Glutamatergic neuron (in vitro differentiated cells): ENCODE data around the gene CRCP. TPM values are rescaled to one million over a fixed set of nuclear protein-coding genes. Genes with fewer than 3 reads are reported as not detected.

ENCODE experiments used
- DNase-seq: peaks from one replicate; pipeline ENCODE4 v3.0.0; 2022
- H3K27ac Mint-ChIP-seq: one replicate; pipeline ENCODE4 v1.8.0; 2020; ENCODE audit warnings: mild to moderate bottlenecking, mixed read lengths, inconsistent platforms; ENCODE audit not compliant: unreplicated experiment
- H3K27me3 Mint-ChIP-seq: one replicate; pipeline ENCODE4 v1.8.0; 2020; ENCODE audit warnings: mild to moderate bottlenecking, moderate library complexity, mixed read lengths, inconsistent platforms; ENCODE audit not compliant: unreplicated experiment
- H3K36me3 Mint-ChIP-seq: one replicate; pipeline ENCODE4 v1.8.0; 2020; ENCODE audit warnings: mild to moderate bottlenecking, mixed read lengths, inconsistent platforms; ENCODE audit not compliant: unreplicated experiment
- H3K4me1 Mint-ChIP-seq: one replicate; pipeline ENCODE4 v1.8.0; 2020; ENCODE audit warnings: mild to moderate bottlenecking, low read depth, mixed read lengths, inconsistent platforms; ENCODE audit not compliant: unreplicated experiment
- H3K4me3 Mint-ChIP-seq: one replicate; pipeline ENCODE4 v1.8.0; 2020; ENCODE audit warnings: mild to moderate bottlenecking, mixed read lengths, inconsistent platforms; ENCODE audit not compliant: unreplicated experiment
- H3K9me3 Mint-ChIP-seq: one replicate; pipeline ENCODE4 v1.8.0; 2020; ENCODE audit warnings: mild to moderate bottlenecking, moderate library complexity, mixed read lengths, inconsistent platforms; ENCODE audit not compliant: unreplicated experiment
- total RNA-seq: library from RNA; stranded (reverse); fragmentation: NEBNext Ultra II Directional; extraction: Animal tissue kit (Norgen Biotek cat#: 25700); gene quantifications from one replicate; pipeline ENCODE4 v1.2.1, GENCODE V29; 2021; ENCODE audit not compliant: unreplicated experiment
- TF ChIP-seq, protein P1 (sequence below): fragments of 200-600 bp; sonication (generic); IDR thresholded peaks from one replicate; pipeline ENCODE4 v1.5.0; 2021; ENCODE audit not compliant: partially characterized antibody, unreplicated experiment

Gene CRCP
- total RNA-seq, 1 donor from 2014 or later: 29.1 TPM

DNA sequence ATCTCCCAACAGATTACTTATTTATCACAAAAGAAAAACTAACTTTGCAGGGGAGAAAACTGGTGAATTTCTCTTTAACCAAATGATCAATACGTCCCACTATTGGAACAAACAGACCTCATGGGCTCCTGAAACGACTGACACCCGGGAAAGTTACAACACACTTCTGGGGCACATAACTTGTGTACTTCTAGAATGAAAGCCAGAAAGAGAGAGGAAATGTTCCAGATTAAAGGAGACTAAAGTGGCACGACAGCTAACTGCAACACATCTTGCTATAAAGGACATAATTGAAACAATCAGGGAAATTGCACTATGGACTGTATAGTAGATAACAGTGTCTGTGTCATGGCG, 75.8 kb downstream of the CRCP start:
- Mint-ChIP-seq H3K9me3 (no peaks in the 10 kb centered on the region), H3K4me3 (no peak overlapping the region), H3K27me3 (peaks cover 2% of the 10 kb centered on the region), H3K4me1 (no peaks in the 10 kb centered on the region), H3K27ac (no peak overlapping the region), H3K36me3 (no peaks in the 10 kb centered on the region)
- TF ChIP-seq, protein P1, sequence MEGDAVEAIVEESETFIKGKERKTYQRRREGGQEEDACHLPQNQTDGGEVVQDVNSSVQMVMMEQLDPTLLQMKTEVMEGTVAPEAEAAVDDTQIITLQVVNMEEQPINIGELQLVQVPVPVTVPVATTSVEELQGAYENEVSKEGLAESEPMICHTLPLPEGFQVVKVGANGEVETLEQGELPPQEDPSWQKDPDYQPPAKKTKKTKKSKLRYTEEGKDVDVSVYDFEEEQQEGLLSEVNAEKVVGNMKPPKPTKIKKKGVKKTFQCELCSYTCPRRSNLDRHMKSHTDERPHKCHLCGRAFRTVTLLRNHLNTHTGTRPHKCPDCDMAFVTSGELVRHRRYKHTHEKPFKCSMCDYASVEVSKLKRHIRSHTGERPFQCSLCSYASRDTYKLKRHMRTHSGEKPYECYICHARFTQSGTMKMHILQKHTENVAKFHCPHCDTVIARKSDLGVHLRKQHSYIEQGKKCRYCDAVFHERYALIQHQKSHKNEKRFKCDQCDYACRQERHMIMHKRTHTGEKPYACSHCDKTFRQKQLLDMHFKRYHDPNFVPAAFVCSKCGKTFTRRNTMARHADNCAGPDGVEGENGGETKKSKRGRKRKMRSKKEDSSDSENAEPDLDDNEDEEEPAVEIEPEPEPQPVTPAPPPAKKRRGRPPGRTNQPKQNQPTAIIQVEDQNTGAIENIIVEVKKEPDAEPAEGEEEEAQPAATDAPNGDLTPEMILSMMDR: no peak
- no peak for DNase-seq

DNA sequence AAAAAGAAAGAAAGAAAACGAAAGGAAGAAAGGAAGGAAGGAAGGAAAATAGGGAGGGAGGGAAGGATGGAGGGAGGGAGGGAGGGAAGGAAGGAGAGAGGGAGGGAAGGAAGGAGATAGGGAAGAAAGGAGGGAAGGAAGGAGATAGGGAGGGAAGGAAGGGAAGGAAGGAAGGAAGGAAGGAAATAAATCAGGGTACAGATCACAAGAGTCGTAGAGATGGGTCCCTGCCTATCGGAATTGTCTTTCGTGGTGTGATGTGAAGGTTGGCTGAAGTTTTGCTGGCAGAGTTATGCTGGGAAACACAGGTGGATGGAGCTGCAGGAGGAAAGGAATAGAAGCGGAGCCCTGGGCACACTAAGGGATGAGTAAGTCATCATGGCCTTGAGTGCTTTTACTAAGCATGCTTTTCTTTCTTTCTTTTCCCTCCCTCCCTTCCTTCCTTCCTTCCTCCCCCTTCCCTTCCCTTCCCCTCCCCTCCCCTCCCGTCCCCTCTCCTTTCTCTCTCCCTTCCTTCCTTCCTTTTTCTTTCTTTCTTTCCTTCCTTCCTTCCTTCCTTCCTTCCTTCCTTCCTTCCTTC, 78.6 kb downstream of the CRCP start:
- H3K9me3 Mint-ChIP-seq: no peaks in the 10 kb centered on the region
- no peak overlapping the region for H3K27ac Mint-ChIP-seq
- no peak for DNase-seq
- H3K36me3 Mint-ChIP-seq: no peaks in the 10 kb centered on the region
- TF ChIP-seq, protein P1: no peak
- H3K4me3 Mint-ChIP-seq: no peak overlapping the region
- no peaks in the 10 kb centered on the region for H3K4me1 Mint-ChIP-seq
- peaks cover 2% of the 10 kb centered on the region for H3K27me3 Mint-ChIP-seq

DNA sequence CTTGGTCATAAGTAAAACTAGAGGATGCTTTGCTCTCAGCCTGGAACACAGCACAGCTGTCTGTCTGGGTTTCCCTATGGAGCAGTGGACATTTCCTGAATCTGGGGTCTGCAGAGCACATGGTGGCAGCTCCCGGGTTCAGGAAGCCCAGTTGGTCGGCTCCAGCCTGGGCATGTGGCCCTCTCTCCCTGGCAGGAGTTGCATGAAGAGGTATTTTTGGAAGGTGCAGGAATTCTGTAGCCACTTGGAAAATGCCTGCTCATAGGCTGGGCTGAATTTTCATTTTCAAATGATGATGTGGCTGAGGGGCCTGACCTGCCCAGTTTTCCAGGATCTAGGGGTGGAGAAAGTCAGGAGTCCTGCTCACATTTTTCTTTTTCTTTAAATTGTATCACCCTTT, 83.8 kb downstream of the CRCP start:
- no peak overlapping the region for H3K27ac Mint-ChIP-seq
- H3K4me3 Mint-ChIP-seq: no peak overlapping the region
- H3K27me3 Mint-ChIP-seq: peaks cover 4% of the 10 kb centered on the region
- no peaks in the 10 kb centered on the region for H3K9me3 Mint-ChIP-seq
- H3K4me1 Mint-ChIP-seq: no peaks in the 10 kb centered on the region
- H3K36me3 Mint-ChIP-seq: no peaks in the 10 kb centered on the region
- TF ChIP-seq, protein P1: no peak
- DNase-seq: no peak

DNA sequence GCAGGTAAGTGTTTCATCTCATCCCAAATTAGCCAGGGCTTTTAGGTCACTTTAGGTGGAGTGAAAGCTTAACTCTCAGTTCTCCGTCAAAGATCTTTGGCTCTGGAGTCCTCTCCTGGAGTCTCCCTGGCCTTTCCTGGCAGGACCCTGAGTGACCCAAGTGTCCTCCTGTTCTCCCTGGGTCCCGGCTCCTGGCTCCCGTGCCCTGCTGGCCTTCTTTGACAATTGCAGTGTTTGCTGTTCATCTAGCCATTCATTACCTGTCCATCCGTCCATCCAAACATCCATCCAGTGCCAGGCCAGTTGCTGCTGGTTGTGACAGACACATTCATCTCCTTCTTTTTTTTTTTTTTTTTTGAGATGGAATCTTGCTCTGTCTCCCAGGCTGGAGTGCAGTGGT, 84.3 kb downstream of the CRCP start:
- no peak for DNase-seq
- no peaks in the 10 kb centered on the region for H3K36me3 Mint-ChIP-seq
- no peak overlapping the region for H3K27ac Mint-ChIP-seq
- no peak overlapping the region for H3K4me3 Mint-ChIP-seq
- H3K9me3 Mint-ChIP-seq: no peaks in the 10 kb centered on the region
- TF ChIP-seq, protein P1: no peak
- peaks cover 4% of the 10 kb centered on the region for H3K27me3 Mint-ChIP-seq
- no peaks in the 10 kb centered on the region for H3K4me1 Mint-ChIP-seq

DNA sequence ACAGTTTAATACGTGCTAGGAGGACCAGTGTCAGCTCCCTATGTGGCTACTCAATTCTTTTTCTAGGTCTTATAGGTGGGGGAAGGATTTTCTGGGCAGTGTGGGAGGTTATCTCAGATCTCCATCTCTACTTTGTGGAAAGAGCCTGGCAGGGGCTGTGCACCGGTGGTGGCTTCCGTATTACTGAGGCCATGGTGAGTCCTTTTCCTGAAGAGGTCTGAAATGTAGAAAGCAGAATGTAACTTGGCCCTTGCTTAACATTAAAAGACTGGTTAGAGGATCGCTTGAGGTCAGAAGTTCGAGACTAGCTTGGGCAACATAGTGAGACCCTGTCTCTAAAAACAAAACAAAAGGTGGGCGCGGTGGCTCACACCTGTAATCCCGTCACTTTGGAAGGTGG, 87.8 kb downstream of the CRCP start:
- H3K9me3 Mint-ChIP-seq: peaks cover 10% of the 10 kb centered on the region
- TF ChIP-seq, protein P1: no peak
- DNase-seq: no peak
- H3K27me3 Mint-ChIP-seq: peaks cover 10% of the 10 kb centered on the region
- H3K36me3 Mint-ChIP-seq: peaks cover 6% of the 10 kb centered on the region
- peaks cover 13% of the 10 kb centered on the region for H3K4me1 Mint-ChIP-seq
- no peak overlapping the region for H3K27ac Mint-ChIP-seq
- no peak overlapping the region for H3K4me3 Mint-ChIP-seq

Other genes starting within 250 kb of the CRCP start
- 17.0 TPM for gene VKORC1L1, start 241.8 kb upstream of the CRCP start, total RNA-seq
- gene GUSB, start 132.6 kb upstream of the CRCP start, total RNA-seq: 43.4 TPM
- 26.6 TPM for gene ASL, start 39.0 kb upstream of the CRCP start, total RNA-seq
- 41.4 TPM for gene TPST1, start 90.5 kb downstream of the CRCP start, total RNA-seq